OCI-LY1 (cell line): Measurements from ENCODE around the gene ACER1.

Source experiments
- H2AFZ ChIP-seq: fragments of 200-600 bp; sonication (generic), shearing (Covaris generic); 2 replicates; pipeline ENCODE4 v1.6.0; 2014; ENCODE audit warnings: antibody characterized with exemption, mild to moderate bottlenecking, low read length
- H3F3A ChIP-seq: fragments of 200-600 bp; sonication (generic), shearing (Covaris generic); 2 replicates; pipeline ENCODE4 v1.6.0; 2014; ENCODE audit warnings: mild to moderate bottlenecking, antibody characterized with exemption, low read length, moderate library complexity; ENCODE audit not compliant: insufficient read depth
- H3K27ac ChIP-seq: fragments of 200-600 bp; sonication (generic); 2 replicates; pipeline ENCODE4 v1.5.1; 2014; ENCODE audit warnings: low read length, mixed run types, mild to moderate bottlenecking, low read depth; ENCODE audit not compliant: poor library complexity, severe bottlenecking
- H3K27me3 ChIP-seq: fragments of 200-600 bp; sonication (generic); 2 replicates; pipeline ENCODE4 v1.6.0; 2014; ENCODE audit warnings: antibody characterized with exemption, mild to moderate bottlenecking, low read length, moderate library complexity; ENCODE audit not compliant: insufficient read depth
- H3K36me3 ChIP-seq: fragments of 200-600 bp; sonication (generic); 2 replicates; pipeline ENCODE4 v1.6.1; 2014; ENCODE audit warnings: mild to moderate bottlenecking, antibody characterized with exemption, low read length, moderate library complexity, mixed read lengths; ENCODE audit not compliant: insufficient read depth
- H3K4me1 ChIP-seq: fragments of 200-600 bp; sonication (generic); 2 replicates; pipeline ENCODE4 v1.5.1; 2014; ENCODE audit warnings: mild to moderate bottlenecking, low read length, moderate library complexity; ENCODE audit not compliant: insufficient read depth, severe bottlenecking
- H3K4me2 ChIP-seq: fragments of 200-600 bp; sonication (generic), shearing (Covaris generic); 2 replicates; pipeline ENCODE4 v1.6.1; 2014; ENCODE audit warnings: low read length
- H3K4me3 ChIP-seq: fragments of 200-600 bp; sonication (generic); 2 replicates; pipeline ENCODE4 v1.5.1; 2014; ENCODE audit warnings: low read length, low read depth, mild to moderate bottlenecking, mixed read lengths; ENCODE audit not compliant: poor library complexity, severe bottlenecking
- H3K79me2 ChIP-seq: fragments of 200-600 bp; shearing (Covaris generic); 2 replicates; pipeline ENCODE4 v1.6.1; 2016; ENCODE audit warnings: mixed run types, low read length, mixed read lengths; ENCODE audit not compliant: insufficient read depth
- H3K9ac ChIP-seq: fragments of 200-600 bp; sonication (generic), shearing (Covaris generic); 2 replicates; pipeline ENCODE4 v1.6.1; 2014; ENCODE audit warnings: mild to moderate bottlenecking, low read length, mixed read lengths
- H3K9me2 ChIP-seq: fragments of 200-600 bp; sonication (generic), shearing (Covaris generic); 2 replicates; pipeline ENCODE4 v1.6.1; 2014; ENCODE audit warnings: low read depth, mild to moderate bottlenecking, low read length, mixed read lengths
- H3K9me3 ChIP-seq: fragments of 200-600 bp; shearing (Covaris generic); 2 replicates; pipeline ENCODE4 v1.6.1; 2014; ENCODE audit warnings: low read length, mixed read lengths
- H4K20me1 ChIP-seq: fragments of 200-600 bp; sonication (generic), shearing (Covaris generic); 2 replicates; pipeline ENCODE4 v1.6.0; 2016; ENCODE audit warnings: mild to moderate bottlenecking, low read length; ENCODE audit not compliant: insufficient read depth
- CTCF ChIP-seq: fragments of 200-600 bp; sonication (generic), shearing (Covaris generic); IDR thresholded peaks from 2 replicates; pipeline ENCODE4 v1.5.1; 2017; ENCODE audit warnings: mild to moderate bottlenecking, antibody characterized with exemption, low read length, moderate library complexity, mixed read lengths
- EZH2 ChIP-seq: fragments of 200-600 bp; sonication (generic), shearing (Covaris generic); IDR thresholded peaks from 2 replicates; pipeline ENCODE4 v1.8.0; 2017; ENCODE audit warnings: borderline replicate concordance, mixed run types, mild to moderate bottlenecking, antibody characterized with exemption, low read length, moderate library complexity, mixed read lengths

The ACER1 gene

GRCh38 chr19:6340493-6341201, 7.2 kb upstream of the ACER1 start:
- Histone ChIP-seq H3K4me2 (no peak overlapping the region), H3K9me3 (peaks cover 6% of the 10 kb centered on the region; the same call in 1 of the 2 replicates), H3K27me3 (no peaks in the 10 kb centered on the region), H3K27ac (no peak overlapping the region), H2AFZ (no peak overlapping the region), H3K9ac (no peak overlapping the region), H3K9me2 (no peaks in the 10 kb centered on the region), H3K4me3 (no peak overlapping the region), H3K79me2 (no peaks in the 10 kb centered on the region), H3K36me3 (no peaks in the 10 kb centered on the region; the same call in 1 of the 2 replicates), H3F3A (no peaks in the 10 kb centered on the region), H3K4me1 (no peaks in the 10 kb centered on the region), H4K20me1 (no peaks in the 10 kb centered on the region)
- TF ChIP-seq EZH2: no peak
- peak; percentile 41 for TF ChIP-seq CTCF

GRCh38 chr19:6334490-6335285, 1.3 kb upstream of the ACER1 start:
- Histone ChIP-seq H4K20me1 (no peaks in the 10 kb centered on the region), H3K4me2 (no peak overlapping the region), H3K4me3 (no peak overlapping the region), H2AFZ (no peak overlapping the region), H3K9me3 (no peaks in the 10 kb centered on the region), H3K9ac (no peak overlapping the region), H3K27ac (no peak overlapping the region), H3K27me3 (0 out of 2 replicates have a peak, but pooled peaks cover 4% of the 10 kb centered on the region), H3K9me2 (no peaks in the 10 kb centered on the region), H3F3A (no peaks in the 10 kb centered on the region), H3K4me1 (no peaks in the 10 kb centered on the region), H3K36me3 (no peaks in the 10 kb centered on the region), H3K79me2 (no peaks in the 10 kb centered on the region)
- no peak for TF ChIP-seq EZH2
- no peak for TF ChIP-seq CTCF

- Histone ChIP-seq H3K27ac (no peak overlapping the region), H2AFZ (no peak overlapping the region), H3K27me3 (peaks cover 7% of the 10 kb centered on the region; the same call in 1 of the 2 replicates), H3K9me3 (no peaks in the 10 kb centered on the region), H3K36me3 (no peaks in the 10 kb centered on the region), H3K4me3 (no peak overlapping the region), H3K4me1 (no peaks in the 10 kb centered on the region), H3K79me2 (no peaks in the 10 kb centered on the region), H3K9me2 (no peaks in the 10 kb centered on the region), H3K9ac (no peak overlapping the region), H4K20me1 (no peaks in the 10 kb centered on the region), H3K4me2 (no peak overlapping the region), H3F3A (no peaks in the 10 kb centered on the region)
- TF ChIP-seq EZH2 (no peak), CTCF (no peak)
These were observed 6.6 kb downstream of the ACER1 start for GRCh38 chr19:6326815-6327214.
